PC-3 (cell line): Measurements from ENCODE around the gene MAEA. TPM values are rescaled to one million over a fixed set of nuclear protein-coding genes. Genes with fewer than 3 reads are reported as not detected.
A peak's percentile ranks its signal among the peaks of the same experiment; 100 is the strongest.

ENCODE experiments used
- ATAC-seq: fragments of 200-7000 bp; cut with Tn5 transposase; 2 replicates; pipeline ENCODE4 v1.9.1; 2020; ENCODE audit warnings: mild to moderate bottlenecking, moderate library complexity
- BruUV-seq: library from RNA; stranded (reverse); fragments of 400-500 nt; replicated peaks from 2 replicates; lab custom pipeline; 2021; lab: Mats Ljungman, UMichigan
- CTCF ChIA-PET: fragments of 300-600 bp; sonication (Branson Sonifier 250); formaldehyde crosslinking; loops from one replicate; lab custom pipeline; 2022; ENCODE audit warnings: antibody characterized with exemption; lab: Charles Lee
- POLR2A ChIA-PET: fragments of 300-600 bp; sonication (Branson Sonifier 250); formaldehyde crosslinking; loops from one replicate; lab custom pipeline; 2022; ENCODE audit warnings: antibody characterized with exemption; ENCODE audit not compliant: unreplicated experiment; lab: Charles Lee
- DNase-seq: peaks from one replicate; pipeline ENCODE4 v3.0.0-alpha.2; 2015
- H2AFZ ChIP-seq: fragments of 300-600 bp; sonication (generic); 2 replicates; pipeline ENCODE4 v1.6.0; 2016; ENCODE audit warnings: antibody characterized with exemption, low read length
- H3F3A ChIP-seq: fragments of 300-600 bp; sonication (generic); one replicate; pipeline ENCODE4 v1.6.0; 2017; ENCODE audit warnings: antibody characterized with exemption, low read length, control low read depth, mild to moderate bottlenecking; ENCODE audit not compliant: unreplicated experiment
- H3K27ac ChIP-seq: fragments of 300-600 bp; sonication (generic); 2 replicates; pipeline ENCODE4 v1.5.1; 2016; ENCODE audit warnings: mild to moderate bottlenecking, low read length
- H3K27me3 ChIP-seq: fragments of 300-600 bp; sonication (generic); 2 replicates; pipeline ENCODE4 v1.6.1; 2016; ENCODE audit warnings: low read length, mixed read lengths
- H3K36me3 ChIP-seq: fragments of 300-600 bp; sonication (generic); 2 replicates; pipeline ENCODE4 v1.6.1; 2016; ENCODE audit warnings: low read depth, mixed run types, low read length, mixed read lengths
- H3K4me1 ChIP-seq: fragments of 300-600 bp; sonication (generic); 2 replicates; pipeline ENCODE4 v1.5.1; 2016; ENCODE audit warnings: low read length; ENCODE audit not compliant: insufficient read depth
- H3K4me2 ChIP-seq: fragments of 300-600 bp; sonication (generic); 2 replicates; pipeline ENCODE4 v1.6.0; 2016; ENCODE audit warnings: low read length
- H3K4me3 ChIP-seq: fragments of 300-600 bp; sonication (generic); 2 replicates; pipeline ENCODE4 v1.5.1; 2016; ENCODE audit warnings: mild to moderate bottlenecking, low read length, mixed read lengths
- H3K79me2 ChIP-seq: fragments of 300-600 bp; sonication (generic); 2 replicates; pipeline ENCODE4 v1.6.1; 2017; ENCODE audit warnings: low read length, mixed read lengths
- H3K9ac ChIP-seq: fragments of 300-600 bp; sonication (generic); 2 replicates; pipeline ENCODE4 v1.6.0; 2016; ENCODE audit warnings: mild to moderate bottlenecking, low read length
- H3K9me2 ChIP-seq: fragments of 300-600 bp; sonication (generic); replicated peaks from 2 replicates; pipeline ENCODE4 v1.6.1; 2016; ENCODE audit warnings: mixed run types, low read length, mixed read lengths
- H3K9me3 ChIP-seq: fragments of 300-600 bp; sonication (generic); 2 replicates; pipeline ENCODE4 v1.6.1; 2016; ENCODE audit warnings: low read length, mixed read lengths
- H4K20me1 ChIP-seq: fragments of 300-600 bp; sonication (generic); 2 replicates; pipeline ENCODE4 v1.6.1; 2016; ENCODE audit warnings: low read length, mixed read lengths
- CTCF ChIP-seq: fragments of 300-600 bp; sonication (generic); conservative IDR thresholded peaks from 2 replicates; pipeline ENCODE4 v1.5.1; 2017; ENCODE audit warnings: antibody characterized with exemption, low read depth, mild to moderate bottlenecking, low read length
- EZH2 ChIP-seq: fragments of 300-600 bp; sonication (generic); IDR thresholded peaks from one replicate; pipeline ENCODE4 v1.6.1; 2017; ENCODE audit warnings: antibody characterized with exemption, mild to moderate bottlenecking, low read length; ENCODE audit not compliant: unreplicated experiment
- EZH2phosphoT487 ChIP-seq: fragments of 300-600 bp; sonication (generic); IDR thresholded peaks from 2 replicates; pipeline ENCODE4 v1.6.1; 2018; ENCODE audit warnings: mild to moderate bottlenecking, antibody characterized with exemption, low read length, borderline replicate concordance
- intact Hi-C: fragments of 100-400 bp; cut with micrococcal nuclease; formaldehyde crosslinking; loops from 2 replicates; pipeline ENCODE4 v1.9.0; 2023
- total RNA-seq: library from RNA; depleted of rRNA; stranded (reverse); fragments of >200 nt; gene quantifications from 2 replicates; pipeline ENCODE4 v1.2.3, GENCODE V29; 2014

Gene MAEA
- total RNA-seq, 1 experiment from 2014 or later, result 48.1 TPM

GRCh38 chr4:1249731-1250526 is 39.8 kb upstream of the MAEA start:
- H3K4me1 ChIP-seq, result peaks cover 22% of the 10 kb centered on the region
- peak overlapping the region; percentile 50 for H2AFZ ChIP-seq
- TF ChIP-seq EZH2phosphoT487, result no peak
- no peak for TF ChIP-seq CTCF
- TF ChIP-seq EZH2, result no peak
- H3K27me3 ChIP-seq, result no peaks in the 10 kb centered on the region
- intact Hi-C loops, result no loop called here
- H3K9me2 ChIP-seq, result no peaks in the 10 kb centered on the region
- DNase-seq, result peak; percentile 7
- H3K79me2 ChIP-seq, result peaks cover 43% of the 10 kb centered on the region
- TSS peak; percentile 48 for BruUV-seq
- peaks cover 8% of the 10 kb centered on the region; the same call in 1 of the 2 replicates for H4K20me1 ChIP-seq
- ATAC-seq, result no peak
- no peaks in the 10 kb centered on the region for H3K36me3 ChIP-seq
- POLR2A ChIA-PET, result no interaction called here
- H3K4me2 ChIP-seq, result peak overlapping the region; percentile 87
- H3K9me3 ChIP-seq, result no peaks in the 10 kb centered on the region
- CTCF ChIA-PET, result no interaction called here
- H3K4me3 ChIP-seq, result peak overlapping the region; percentile 68
- peak overlapping the region; percentile 56 for H3K27ac ChIP-seq
- peak overlapping the region; percentile 91 for H3K9ac ChIP-seq
- H3F3A ChIP-seq, result no peaks in the 10 kb centered on the region

- peaks cover 22% of the 10 kb centered on the region for H3K4me1 ChIP-seq
- intact Hi-C loops, result no loop called here
- peak overlapping the region; percentile 87 for H3K4me2 ChIP-seq
- H3K79me2 ChIP-seq, result peaks cover 37% of the 10 kb centered on the region
- no peak overlapping the region for H3K27ac ChIP-seq
- ChIA-PET CTCF (no interaction called here), POLR2A (no interaction called here)
- ATAC-seq, result no peak
- no peaks in the 10 kb centered on the region for H3K9me3 ChIP-seq
- no peak for TF ChIP-seq EZH2
- no peak for TF ChIP-seq EZH2phosphoT487
- no peak for TF ChIP-seq CTCF
- H3K9me2 ChIP-seq, result no peaks in the 10 kb centered on the region
- no peak overlapping the region for H3K9ac ChIP-seq
- no peak overlapping the region for H3K4me3 ChIP-seq
- H3K27me3 ChIP-seq, result no peaks in the 10 kb centered on the region
- BruUV-seq, result no TSS peak
- no peaks in the 10 kb centered on the region for H3K36me3 ChIP-seq
- no peak for DNase-seq
- no peaks in the 10 kb centered on the region for H3F3A ChIP-seq
- H4K20me1 ChIP-seq, result peaks cover 8% of the 10 kb centered on the region; the same call in 1 of the 2 replicates
- H2AFZ ChIP-seq, result no peak overlapping the region
These were observed 39.2 kb upstream of the MAEA start for GRCh38 chr4:1250527-1250812.

- Histone ChIP-seq H3K27ac (no peak overlapping the region), H3K79me2 (peaks cover 30% of the 10 kb centered on the region), H3K9me2 (no peaks in the 10 kb centered on the region), H3K36me3 (no peaks in the 10 kb centered on the region), H4K20me1 (peaks cover 4% of the 10 kb centered on the region; the same call in 1 of the 2 replicates), H2AFZ (no peak overlapping the region), H3F3A (no peaks in the 10 kb centered on the region), H3K9me3 (no peaks in the 10 kb centered on the region), H3K4me3 (no peak overlapping the region), H3K4me1 (peaks cover 18% of the 10 kb centered on the region), H3K9ac (no peak overlapping the region), H3K27me3 (no peaks in the 10 kb centered on the region), H3K4me2 (no peak overlapping the region)
- ChIA-PET POLR2A (no interaction called here), CTCF (no interaction called here)
- ATAC-seq (no peak), DNase-seq (no peak)
- intact Hi-C loops, result no loop called here
- TF ChIP-seq CTCF, result no peak
- TF ChIP-seq EZH2, result no peak
- no peak for TF ChIP-seq EZH2phosphoT487
- BruUV-seq, result no TSS peak
These were observed 38.5 kb upstream of the MAEA start for GRCh38 chr4:1250921-1251772.
